ENCODE measurements around the gene CTLA4.
A peak's percentile ranks its signal among the peaks of the same experiment; 100 is the strongest.

CTLA4 gene

GRCh38 chr2:203846490-203847105, 21.0 kb upstream of the CTLA4 start:
- Histone ChIP-seq H3K4me3 (ENCODE audit: low read length) (no peak overlapping the region), H3K4me2 (ENCODE audit: low read depth, low read length) (no peak overlapping the region), H3K9ac (ENCODE audit: low read length) (no peak overlapping the region), H3K27ac (ENCODE audit: low read length) (no peak overlapping the region), H3K36me3 (replicated peaks; ENCODE audit: insufficient read depth, low read length) (no peaks in the 10 kb centered on the region), H3F3A (ENCODE audit: insufficient read depth, low read length) (no peaks in the 10 kb centered on the region), H3K27me3 (replicated peaks; ENCODE audit: insufficient read depth, low read length) (no peaks in the 10 kb centered on the region), H3K9me3 (replicated peaks; ENCODE audit: insufficient read depth, low read length) (no peaks in the 10 kb centered on the region), H3K9me2 (replicated peaks; ENCODE audit: insufficient read depth, low read length) (no peaks in the 10 kb centered on the region), H3K79me2 (ENCODE audit: low read length) (no peaks in the 10 kb centered on the region), H3K4me1 (ENCODE audit: low read length) (no peaks in the 10 kb centered on the region), H4K20me1 (ENCODE audit: insufficient read depth, low read length) (no peaks in the 10 kb centered on the region), H2AFZ (ENCODE audit: low read length) (no peak overlapping the region)
- TF ChIP-seq CTCF (IDR thresholded peaks at IDR 0.05; ENCODE audit: low read length) = no peak
- no peak for TF ChIP-seq EZH2 (optimal IDR thresholded peaks at IDR 0.05; ENCODE audit: low read depth, low read length)
- no peak for TF ChIP-seq EZH2phosphoT487 (IDR thresholded peaks at IDR 0.05; ENCODE audit: low read length)
- no peak for DNase-seq

GRCh38 chr2:203849010-203849409, 18.6 kb upstream of the CTLA4 start:
- H4K20me1 ChIP-seq (ENCODE audit: insufficient read depth, low read length) = no peaks in the 10 kb centered on the region
- H3F3A ChIP-seq (ENCODE audit: insufficient read depth, low read length) = peaks cover 11% of the 10 kb centered on the region
- peaks cover 13% of the 10 kb centered on the region for H3K4me1 ChIP-seq (ENCODE audit: low read length)

GRCh38 chr2:203852760-203853159, 14.8 kb upstream of the CTLA4 start:
- Histone ChIP-seq H3K4me2 (ENCODE audit: low read depth, low read length) (no peak overlapping the region), H3F3A (ENCODE audit: insufficient read depth, low read length) (peaks cover 15% of the 10 kb centered on the region), H3K27me3 (replicated peaks; ENCODE audit: insufficient read depth, low read length) (no peaks in the 10 kb centered on the region), H3K9me2 (replicated peaks; ENCODE audit: insufficient read depth, low read length) (no peaks in the 10 kb centered on the region), H3K36me3 (replicated peaks; ENCODE audit: insufficient read depth, low read length) (no peaks in the 10 kb centered on the region), H3K4me3 (ENCODE audit: low read length) (no peak overlapping the region), H3K9ac (ENCODE audit: low read length) (no peak overlapping the region), H3K27ac (ENCODE audit: low read length) (peak overlapping the region; percentile 77; the same call in 1 of the 2 replicates), H4K20me1 (ENCODE audit: insufficient read depth, low read length) (no peaks in the 10 kb centered on the region), H3K79me2 (ENCODE audit: low read length) (no peaks in the 10 kb centered on the region), H3K4me1 (ENCODE audit: low read length) (peaks cover 29% of the 10 kb centered on the region), H3K9me3 (replicated peaks; ENCODE audit: insufficient read depth, low read length) (no peaks in the 10 kb centered on the region), H2AFZ (ENCODE audit: low read length) (no peak overlapping the region)
- TF ChIP-seq EZH2phosphoT487 (IDR thresholded peaks at IDR 0.05; ENCODE audit: low read length) = no peak
- TF ChIP-seq CTCF (IDR thresholded peaks at IDR 0.05; ENCODE audit: low read length) = no peak
- no peak for TF ChIP-seq EZH2 (optimal IDR thresholded peaks at IDR 0.05; ENCODE audit: low read depth, low read length)
- DNase-seq = no peak

More at GRCh38 chr2:203849010-203849409, 18.6 kb upstream of the CTLA4 start:
- no peaks in the 10 kb centered on the region for H3K36me3 ChIP-seq (replicated peaks; ENCODE audit: insufficient read depth, low read length)
- H3K9me2 ChIP-seq (replicated peaks; ENCODE audit: insufficient read depth, low read length) = no peaks in the 10 kb centered on the region
- no peak for DNase-seq
- no peak overlapping the region for H3K9ac ChIP-seq (ENCODE audit: low read length)
- H2AFZ ChIP-seq (ENCODE audit: low read length) = no peak overlapping the region
- H3K4me3 ChIP-seq (ENCODE audit: low read length) = no peak overlapping the region
- no peaks in the 10 kb centered on the region for H3K27me3 ChIP-seq (replicated peaks; ENCODE audit: insufficient read depth, low read length)
- H3K4me2 ChIP-seq (ENCODE audit: low read depth, low read length) = no peak overlapping the region
- no peak overlapping the region for H3K27ac ChIP-seq (ENCODE audit: low read length)
- H3K79me2 ChIP-seq (ENCODE audit: low read length) = no peaks in the 10 kb centered on the region
- H3K9me3 ChIP-seq (replicated peaks; ENCODE audit: insufficient read depth, low read length) = no peaks in the 10 kb centered on the region
- TF ChIP-seq EZH2phosphoT487 (IDR thresholded peaks at IDR 0.05; ENCODE audit: low read length) (no peak), EZH2 (optimal IDR thresholded peaks at IDR 0.05; ENCODE audit: low read depth, low read length) (no peak), CTCF (IDR thresholded peaks at IDR 0.05; ENCODE audit: low read length) (no peak)
